ENCODE results near the gene DNAAF5.

DNAAF5 gene

GRCh38 chr7:770741-771166, 44.3 kb downstream of the DNAAF5 start:
- no peak for DNase-seq

DNA sequence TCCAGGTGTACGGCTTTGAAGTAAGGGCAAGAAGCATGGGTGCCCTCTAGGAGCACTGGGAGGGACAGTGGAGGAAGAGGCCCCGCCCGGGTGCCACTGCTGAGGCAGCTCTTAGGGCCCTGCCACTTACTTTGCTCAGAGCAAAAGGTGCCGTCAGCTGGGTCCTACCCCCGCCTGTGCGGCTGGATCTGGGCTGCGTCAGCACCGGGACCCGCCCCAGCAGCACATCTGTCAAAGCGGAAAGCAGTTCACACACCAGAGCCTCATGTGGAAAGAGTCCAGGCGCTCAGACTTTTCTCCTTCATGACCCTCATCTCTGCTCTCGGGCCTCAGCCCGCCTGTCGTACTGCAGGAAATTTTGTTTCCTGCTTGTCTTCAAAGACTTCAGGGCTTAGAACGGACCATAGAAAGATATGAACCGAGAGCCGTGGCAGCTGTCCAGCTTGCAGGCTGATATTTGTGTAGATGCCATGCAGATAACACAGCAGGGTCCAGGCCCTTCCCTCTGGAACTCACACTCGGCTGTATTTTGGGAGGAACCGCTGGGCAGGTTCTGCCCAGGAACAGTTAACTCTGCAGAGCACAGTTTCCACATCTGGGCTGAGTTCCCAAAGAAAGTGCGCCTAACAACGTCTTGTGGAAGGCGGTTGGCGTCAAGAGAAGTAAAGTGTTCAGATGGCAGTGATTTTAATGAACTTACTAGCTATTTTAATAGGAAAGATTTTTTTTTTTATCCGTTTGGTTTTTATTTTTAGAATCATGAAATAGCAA, 44.9 kb downstream of the DNAAF5 start:
- DNase-seq = no peak

DNA sequence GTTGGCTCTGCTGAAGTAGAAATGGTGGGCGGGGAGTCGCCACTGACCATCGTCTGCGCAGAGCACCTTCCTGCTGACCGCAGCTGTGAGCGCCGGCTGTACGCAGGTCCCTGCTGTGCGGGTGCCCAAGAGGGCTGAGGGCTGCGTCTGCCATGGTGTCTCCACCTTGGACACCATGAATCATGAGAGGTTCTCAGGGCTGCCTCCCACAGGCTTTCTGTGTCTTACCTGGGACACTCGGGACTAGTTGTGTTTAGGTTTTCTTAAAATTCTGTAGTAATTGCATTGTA, 45.5 kb downstream of the DNAAF5 start:
- DNase-seq = no peak

DNA sequence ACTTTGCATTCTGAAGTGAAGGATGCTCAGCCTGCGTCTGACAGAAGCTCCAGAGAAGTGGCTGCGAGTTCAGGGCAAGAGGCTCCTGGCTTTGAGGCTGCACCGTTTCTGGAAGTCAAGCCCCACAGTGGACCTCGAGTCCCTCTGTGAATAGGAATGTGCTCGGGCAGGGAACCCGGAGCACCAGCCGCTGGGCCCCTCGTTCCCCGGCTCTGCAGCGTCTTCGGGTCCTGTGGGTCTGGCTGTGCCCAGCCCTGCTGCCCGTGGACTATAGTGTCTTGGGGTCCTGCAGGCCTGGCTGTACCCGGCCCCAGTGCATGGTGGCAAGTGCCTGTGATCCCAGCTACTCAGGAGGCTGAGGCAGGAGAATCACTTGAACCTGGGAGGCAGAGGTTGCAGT, 45.9 kb downstream of the DNAAF5 start:
- no peak for DNase-seq

GRCh38 chr7:772861-773621, 46.5 kb downstream of the DNAAF5 start:
- DNase-seq = no peak

DNA sequence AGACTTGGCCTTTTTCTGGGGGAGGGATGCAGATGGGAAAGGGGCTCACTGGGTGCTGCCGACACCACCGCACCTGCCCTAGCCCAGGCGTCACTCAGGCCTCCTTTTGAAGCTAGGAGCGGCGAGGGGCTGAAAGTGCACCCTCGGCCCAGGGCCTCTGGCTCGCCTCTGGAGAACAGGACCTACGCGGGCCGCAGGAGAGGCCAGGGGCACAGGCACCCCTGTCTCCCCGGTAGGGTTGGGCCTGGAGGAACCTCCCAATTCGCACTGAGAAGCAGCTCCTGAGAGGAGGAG, 47.1 kb downstream of the DNAAF5 start:
- no peak for DNase-seq

GRCh38 chr7:774161-775109, 47.9 kb downstream of the DNAAF5 start:
- peak in 1 of 2 experiments; percentile 49 for DNase-seq

DNA sequence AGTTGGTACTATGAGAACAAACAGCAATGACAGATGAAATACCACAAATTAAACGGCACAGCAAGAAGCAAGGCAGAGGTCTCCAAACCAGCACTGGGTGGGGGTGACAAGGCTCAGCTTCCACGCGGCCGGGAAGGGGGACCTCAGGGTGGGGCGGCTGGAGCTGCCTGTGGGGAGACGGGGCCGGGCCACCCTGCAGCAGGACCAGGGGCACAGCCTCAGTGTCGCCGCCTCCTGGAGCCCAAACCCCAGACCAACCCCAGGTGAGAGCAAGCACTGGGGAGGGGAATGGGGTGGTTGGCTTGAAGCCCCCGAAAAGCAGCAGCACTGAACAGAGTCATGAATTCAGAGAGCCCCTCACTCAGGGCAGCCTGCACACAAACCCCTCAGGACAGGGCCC, 49.9 kb downstream of the DNAAF5 start:
- no peak for DNase-seq

- no peak for DNase-seq
Observed at GRCh38 chr7:776992-777727, 50.7 kb downstream of the DNAAF5 start.

DNA sequence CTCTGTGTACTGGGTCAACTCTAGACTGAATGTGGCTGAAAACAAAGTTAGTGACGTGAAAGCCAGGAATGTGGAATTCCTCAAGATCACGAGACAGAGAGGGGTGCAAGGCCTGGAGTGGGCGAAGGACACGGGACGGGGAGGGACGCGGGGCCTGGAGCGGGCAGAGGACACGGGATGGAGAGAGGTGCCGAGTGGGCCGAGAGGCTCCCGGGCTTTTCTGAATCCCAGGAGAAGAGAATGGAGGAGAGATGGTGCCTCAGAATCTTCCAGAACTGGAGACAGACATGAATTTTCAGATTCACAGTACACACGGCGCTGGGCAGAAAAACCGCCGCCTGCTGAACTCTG, 51.2 kb downstream of the DNAAF5 start:
- no peak for DNase-seq

GRCh38 chr7:778271-778967, 51.9 kb downstream of the DNAAF5 start:
- DNase-seq = no peak

DNA sequence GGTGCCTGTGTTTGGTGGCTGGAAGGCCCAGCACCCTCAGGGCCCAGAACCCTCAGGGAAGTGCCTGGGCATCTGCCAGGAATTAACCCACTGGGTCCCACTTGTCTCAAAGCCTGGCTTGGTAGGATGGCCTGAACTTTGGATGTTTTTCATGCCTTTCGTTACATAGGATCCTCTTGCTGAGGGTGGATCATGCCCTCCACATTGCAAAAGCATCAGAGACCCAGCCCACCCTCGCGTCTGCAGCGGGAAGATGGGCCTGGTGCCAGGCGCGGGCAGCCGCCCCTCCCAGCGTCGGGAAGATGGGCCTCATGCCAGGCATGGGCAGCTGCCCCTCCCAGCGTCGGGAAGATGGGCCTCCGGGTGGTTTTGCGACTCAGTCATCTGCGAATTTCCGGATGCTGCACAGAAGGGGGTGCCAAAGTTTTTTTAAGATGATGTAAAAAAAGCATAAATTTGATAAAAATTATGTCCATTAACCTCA, 52.5 kb downstream of the DNAAF5 start:
- no peak for DNase-seq

DNA sequence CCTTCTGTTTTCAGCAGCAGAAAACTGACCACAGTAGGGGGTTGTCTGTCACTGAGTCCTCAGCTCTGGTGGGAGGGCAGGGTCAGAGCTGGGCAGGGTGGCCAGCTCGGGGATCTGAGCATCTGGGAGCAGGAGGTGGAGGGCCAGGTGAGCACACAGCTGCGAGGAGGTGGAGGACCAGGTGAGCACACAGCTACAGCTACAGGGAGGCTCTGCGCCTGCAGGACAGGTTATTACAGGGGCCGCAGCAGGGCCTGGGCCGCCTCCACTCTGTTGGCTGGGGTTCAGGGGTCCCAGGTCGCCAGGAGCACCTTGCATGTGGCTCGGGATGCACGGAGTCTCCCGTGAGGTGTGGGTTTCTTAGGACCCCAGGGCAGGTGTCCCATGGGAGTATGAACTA, 53.0 kb downstream of the DNAAF5 start:
- DNase-seq = no peak

- DNase-seq = no peak
Observed at GRCh38 chr7:780081-780480, 53.6 kb downstream of the DNAAF5 start.

DNA sequence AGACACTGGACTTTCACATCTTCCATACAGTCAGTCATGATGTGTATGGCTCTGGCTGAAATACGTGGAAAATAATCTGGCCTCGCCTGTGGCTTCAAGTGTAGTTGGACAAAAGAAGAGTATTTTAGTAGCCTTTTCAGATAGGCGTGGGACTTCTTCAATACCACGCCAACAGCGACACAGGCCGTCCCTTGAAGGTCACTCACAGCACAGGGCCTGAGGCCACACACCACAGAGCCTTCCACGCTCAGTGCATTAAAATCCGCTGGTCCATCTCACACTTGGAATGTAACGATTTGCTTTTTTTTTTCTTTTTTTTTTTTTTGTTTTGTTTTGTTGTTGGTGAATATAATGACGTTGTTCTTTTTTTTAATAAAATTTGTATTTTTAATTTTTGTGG, 54.0 kb downstream of the DNAAF5 start:
- DNase-seq = no peak

- no peak for DNase-seq
Observed at GRCh38 chr7:781186-781849, 54.8 kb downstream of the DNAAF5 start.

DNA sequence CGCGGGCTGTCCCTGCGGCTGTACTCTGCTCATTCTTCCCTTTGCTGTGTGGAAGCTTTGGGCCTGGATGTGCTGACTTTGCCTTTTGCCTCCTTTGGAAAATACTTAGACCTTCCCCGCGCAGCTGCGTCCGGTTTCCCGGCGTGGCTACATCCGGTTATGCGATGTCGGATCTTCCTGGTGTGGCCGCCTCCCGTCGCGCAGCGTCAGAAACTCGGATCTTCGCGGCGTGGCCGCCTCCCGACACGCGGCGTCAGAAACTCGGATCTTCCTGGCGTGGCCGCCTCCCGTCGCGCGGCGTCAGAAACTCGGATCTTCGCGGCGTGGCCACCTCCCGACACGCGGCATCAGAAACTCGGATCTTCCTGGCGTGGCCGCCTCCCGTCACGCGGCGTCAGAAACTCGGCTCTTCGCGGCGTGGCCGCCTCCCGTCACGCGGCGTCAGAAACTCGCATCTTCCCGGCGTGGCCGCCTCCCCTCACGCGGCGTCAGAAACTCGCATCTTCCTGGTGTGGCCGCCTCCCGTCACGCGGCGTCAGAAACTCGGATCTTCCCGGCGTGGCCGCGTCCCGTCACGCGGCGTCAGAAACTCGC, 55.5 kb downstream of the DNAAF5 start:
- no peak for DNase-seq

GRCh38 chr7:782718-783449, 56.4 kb downstream of the DNAAF5 start:
- no peak for DNase-seq

DNA sequence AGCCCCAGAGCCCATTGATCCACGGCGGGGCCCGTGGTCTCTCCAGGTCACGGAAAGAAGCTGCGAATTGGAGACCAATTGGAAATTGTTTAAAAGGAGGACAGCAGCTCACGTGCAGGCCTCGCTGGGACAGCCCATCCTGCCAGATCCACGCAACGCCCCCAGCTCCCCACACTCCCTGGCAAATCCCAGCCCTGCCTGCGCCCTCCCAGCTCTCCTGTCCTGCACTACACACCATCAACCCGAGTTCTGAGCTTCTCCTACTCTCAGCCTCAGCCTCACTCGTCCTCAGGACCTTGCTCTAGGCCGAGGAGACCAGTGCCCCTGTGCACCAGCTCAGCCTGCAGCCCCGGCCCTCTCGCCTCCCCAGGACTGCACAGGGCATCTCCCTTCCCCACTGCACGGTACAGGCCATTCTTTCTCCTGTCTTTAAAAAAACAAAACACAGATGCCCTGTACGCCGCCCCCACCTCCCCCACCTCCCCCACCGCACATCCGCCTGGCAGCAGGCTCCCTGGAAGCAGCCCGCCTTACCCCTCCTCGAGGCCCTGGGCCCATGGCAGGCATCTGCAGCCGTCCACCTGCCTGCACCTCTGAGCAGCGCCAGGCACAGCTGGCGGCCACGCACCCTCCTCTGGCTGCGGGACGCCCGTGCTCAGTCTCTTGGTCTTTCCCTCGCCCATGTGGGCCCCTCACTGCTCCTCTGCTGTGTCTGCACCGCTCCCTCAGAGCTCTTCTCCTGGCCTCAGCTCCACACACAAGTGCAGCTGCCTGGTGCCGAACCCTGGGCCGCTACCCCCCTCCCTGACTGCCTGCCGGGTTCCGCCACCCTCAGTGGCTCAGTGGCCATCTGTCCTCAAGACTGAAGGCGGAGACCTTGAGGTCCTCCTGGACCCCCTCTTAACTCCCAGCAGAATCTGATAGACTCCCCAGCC, 57.3 kb downstream of the DNAAF5 start:
- DNase-seq = no peak

Measured in cerebellar nuclear complex (tissue), 1 donor.